Heart right ventricle (tissue), 16 donors: Measurements from ENCODE around the gene IQGAP2. TPM values are rescaled to one million over a fixed set of nuclear protein-coding genes. Genes with fewer than 3 reads are reported as not detected.

ENCODE experiments used
- ATAC-seq, 8 donors: fragments of 200-7000 bp; cut with Tn5 transposase; one replicate each; pipeline ENCODE4 v1.9.1; 2020; ENCODE audit warnings: mild to moderate bottlenecking in 8 of 8, moderate library complexity in 8 of 8, moderate number of reproducible peaks in 1 of 8
- DNase-seq, 2 donors: peaks; one replicate each; pipeline ENCODE4 v3.0.0-alpha.2; 2020
- H3K27ac ChIP-seq, 10 donors: fragments of 200-600 bp; sonication (generic) in 2 of 10; one replicate each; pipeline versions ENCODE4 v1.5.0 to v1.8.0; 2020 to 2022; ENCODE audit warnings: mild to moderate bottlenecking in 3 of 10
- H3K27me3 ChIP-seq, 7 donors: fragments of 200-600 bp; one replicate each; pipeline ENCODE4 v1.8.0; 2021 to 2022; ENCODE audit warnings: mild to moderate bottlenecking in 2 of 7
- H3K36me3 ChIP-seq, 9 donors: fragments of 200-600 bp; sonication (generic) in 1 of 9; one replicate each; pipeline versions ENCODE4 v1.5.0 to v1.8.0; 2020 to 2022; ENCODE audit warnings: mild to moderate bottlenecking in 2 of 9
- H3K4me1 ChIP-seq, 9 donors: fragments of 200-600 bp; sonication (generic) in 1 of 9; one replicate each; pipeline versions ENCODE4 v1.5.0 to v1.8.0; 2020 to 2022; ENCODE audit warnings: mild to moderate bottlenecking in 4 of 9
- H3K4me3 ChIP-seq, 10 donors: fragments of 200-600 bp; sonication (generic) in 2 of 10; one replicate each; pipeline versions ENCODE4 v1.5.0 to v1.8.0; 2020 to 2022; ENCODE audit warnings: mild to moderate bottlenecking in 7 of 10, moderate library complexity in 2 of 10
- H3K9me3 ChIP-seq, 11 donors: fragments of 200-600 bp in 10 of 11; sonication (generic) in 2 of 11; one replicate each; pipeline versions ENCODE4 v1.5.0 to v1.8.0; 2013 to 2022; ENCODE audit warnings: mild to moderate bottlenecking in 2 of 11, control low read depth in 1 of 11, moderate library complexity in 1 of 11
- CTCF ChIP-seq, 9 donors: fragments of 200-600 bp; sonication (generic) in 2 of 9; IDR thresholded peaks; one replicate each; pipeline versions ENCODE4 v1.5.0 to v1.8.0; 2021 to 2022; ENCODE audit warnings: antibody characterized with exemption in 9 of 9, mild to moderate bottlenecking in 5 of 9, moderate library complexity in 1 of 9
- WGBS, 2 donors: extraction: QIAGEN DNeasy Blood & Tissue Kit; methylation state at CpG; one replicate each; pipeline ENCODE4 v1.1.7; 2013; ENCODE audit warnings: inconsistent platforms in 1 of 2; 5-methylcytosine and 5-hydroxymethylcytosine counted together
- intact Hi-C, 10 donors: fragments of 100-400 bp; cut with DNase I; formaldehyde crosslinking; loops; one replicate each; pipeline versions ENCODE4 v1.11.1 to v1.14.2; 2022
- polyA plus RNA-seq, 2 donors: library from polyadenylated mRNA; stranded (reverse); fragments of 200-250 nt; gene quantifications; one replicate each; pipeline ENCODE4 v1.2.3, GENCODE V29; 2013
- total RNA-seq, 10 donors: library from RNA; stranded (reverse); fragmentation: NEBNext Ultra II Directional in 3 of 10; extraction: Animal tissue kit (Norgen Biotek cat#: 25700) in 3 of 10; gene quantifications; one replicate each; pipeline versions ENCODE4 v1.2.1 to v1.2.4, GENCODE V29; 2021 to 2023
- donor health status: Arrhythmogenic right ventricular cardiomyopathy.
- donor health status: ischemic (EF 13 %, LVEDD 7.1; RV severe dilation, severe dysfunction).
- donor health status: healthy with polysubstance abuse.
- donor health status: DM: no; HTN: yes; CAD: no.
- donor health status: DM: no; HTN: no; CAD: no.
- donor health status: ischemic (EF 25% LVEDD 6.9; RV normal size, moderate dysfunction).
- donor health status: ischemic (EF 25% LVEDD 5.7; RV mildly dilated, moderate dysfunction).
- donor health status: healthy.
- donor health status: DM: yes; HTN: yes; CAD: no.
- donor health status: Ischemic cardiomyopathy.
- donor health status: ischemic (EF 35%, LVEDD 5.7; RV mildly dilated, moderate dysfunction).
- donor health status: nonischemic (EF 11% LVEDD 7.7; RV severe dilation, severe dysfunction).
- donor health status: DM: yes; HTN: yes; CAD: no.
- donor health status: PGD.
- donor health status: ischemic (EF 29% LVEDD 5.4; RV normal size, mild dysfunction).
- donor health status: nonischemic (EF 23%, LVEDD 6.1; RV moderate dilation, normal function).

Gene IQGAP2
- total and polyA plus RNA-seq, 12 donors, result 2.5 to 22.3 (median 5.0) TPM

GRCh38 chr5:76595755-76596481, 192.8 kb downstream of the IQGAP2 start:
- H3K4me1 ChIP-seq, result no peaks in the 10 kb centered on the region
- ATAC-seq (no peak), DNase-seq (no peak)
- peaks cover 0 to 4% (median 0%) of the 10 kb centered on the region in 7 donors for H3K27me3 ChIP-seq
- H3K4me3 ChIP-seq, result no peak overlapping the region
- no peak overlapping the region for H3K27ac ChIP-seq
- no peaks in the 10 kb centered on the region for H3K9me3 ChIP-seq
- intact Hi-C loops, result no loop called here
- no peak for TF ChIP-seq CTCF (IDR thresholded peaks at IDR 0.05)
- WGBS, 2 donors, result 79 to 87% methylated on average over 3 of the region's 3 CpGs
- peaks cover 0 to 43% (median 0%) of the 10 kb centered on the region in 9 donors for H3K36me3 ChIP-seq

- no peak for ATAC-seq
- DNase-seq, result no peak
- H3K4me3 ChIP-seq, result no peak overlapping the region
- peaks cover 0 to 34% (median 0%) of the 10 kb centered on the region in 9 donors for H3K36me3 ChIP-seq
- peaks cover 0 to 4% (median 0%) of the 10 kb centered on the region in 9 donors for H3K4me1 ChIP-seq
- no peaks in the 10 kb centered on the region for H3K9me3 ChIP-seq
- intact Hi-C loops, result no loop called here
- no peak overlapping the region for H3K27ac ChIP-seq
- WGBS, 2 donors, result 93 to 98% methylated on average over 2 of the region's 2 CpGs
- TF ChIP-seq CTCF (IDR thresholded peaks at IDR 0.05), result no peak
- no peaks in the 10 kb centered on the region for H3K27me3 ChIP-seq
Observed at GRCh38 chr5:76598531-76598930, 195.4 kb downstream of the IQGAP2 start.

- 75 to 81% methylated on average over 4 of the region's 4 CpGs for WGBS, 2 donors
- no peak for ATAC-seq
- H3K4me1 ChIP-seq, result peaks cover 0 to 8% (median 0%) of the 10 kb centered on the region in 9 donors
- H3K9me3 ChIP-seq, result no peaks in the 10 kb centered on the region
- intact Hi-C loops, result loop anchor here in 9 of 10 donors (1.0 to 10.0 kb wide), 10 partner anchors 41 to 417 kb away; partner anchors contain the start of gene F2R (in 2 of the 9)
- no peak overlapping the region for H3K27ac ChIP-seq
- TF ChIP-seq CTCF (IDR thresholded peaks at IDR 0.05), result no peak
- no peak for DNase-seq
- peaks cover 0 to 37% (median 0%) of the 10 kb centered on the region in 9 donors for H3K36me3 ChIP-seq
- no peaks in the 10 kb centered on the region for H3K27me3 ChIP-seq
- H3K4me3 ChIP-seq, result no peak overlapping the region
Observed at GRCh38 chr5:76600716-76601115, 197.6 kb downstream of the IQGAP2 start.

GRCh38 chr5:76601470-76601869, 198.4 kb downstream of the IQGAP2 start:
- peak in 1 of 2 donors; percentile 57 for DNase-seq
- 22 to 27% methylated on average over 3 of the region's 3 CpGs for WGBS, 2 donors

More at GRCh38 chr5:76601470-76601869, 198.4 kb downstream of the IQGAP2 start:
- Histone ChIP-seq H3K36me3 (peaks cover 0 to 40% (median 0%) of the 10 kb centered on the region in 9 donors), H3K4me1 (peaks cover 0 to 8% (median 0%) of the 10 kb centered on the region in 9 donors), H3K27ac (no peak overlapping the region), H3K27me3 (no peaks in the 10 kb centered on the region), H3K9me3 (no peaks in the 10 kb centered on the region), H3K4me3 (no peak overlapping the region)
- peak; percentile 58 to 82 (median 78) for TF ChIP-seq CTCF (IDR thresholded peaks at IDR 0.05)
- intact Hi-C loops, result loop anchor here in 9 of 10 donors (1.0 to 10.0 kb wide), 10 partner anchors 40 to 416 kb away; partner anchors contain the start of gene F2R (in 2 of the 9)
- peak in 7 of 8 donors; percentile 47 to 89 (median 66) for ATAC-seq
